HEK293T (cell line): ENCODE measurements around the gene BACH2.

ENCODE experiments used
- ELF4 ChIP-seq: fragments of 450-650 bp; IDR thresholded peaks from 2 replicates; pipeline ENCODE4 v1.6.1; 2017; ENCODE audit warnings: antibody characterized with exemption
- FOXM1 ChIP-seq: fragments of 450-650 bp; IDR thresholded peaks from 2 replicates; pipeline ENCODE4 v1.6.1; 2017; ENCODE audit warnings: mild to moderate bottlenecking, borderline replicate concordance
- SP1 ChIP-seq: fragments of 450-650 bp; IDR thresholded peaks from 2 replicates; pipeline ENCODE4 v1.6.1; 2017
- TARDBP ChIP-seq: fragments of 450-650 bp; IDR thresholded peaks from 2 replicates; pipeline ENCODE4 v1.6.1; 2016

- TF ChIP-seq TARDBP (no peak), ELF4 (no peak), FOXM1 (no peak), SP1 (no peak)
These were observed 33.0 kb downstream of the BACH2 start for GRCh38 chr6:90263633-90264032.
